Neural cell (in vitro differentiated cells): ENCODE measurements around the gene IQSEC1. TPM values are rescaled to one million over a fixed set of nuclear protein-coding genes. Genes with fewer than 3 reads are reported as not detected.

Source experiments
- H2AFZ ChIP-seq: fragments of 200-600, 300-800 bp; sonication (generic), shearing (Covaris generic); 2 replicates; pipeline ENCODE4 v1.6.0; 2014; ENCODE audit warnings: low read depth, mild to moderate bottlenecking, antibody characterized with exemption, low read length, moderate library complexity
- H3F3A ChIP-seq: fragments of 200-600 bp; shearing (Covaris generic); 2 replicates; pipeline ENCODE4 v1.6.1; 2016; ENCODE audit warnings: mild to moderate bottlenecking, moderate library complexity, mixed read lengths, antibody characterized with exemption, low read length; ENCODE audit not compliant: insufficient read depth, poor library complexity, severe bottlenecking
- H3K27ac ChIP-seq: fragments of 200-600, 300-800 bp; sonication (generic), shearing (Covaris generic); 2 replicates; pipeline ENCODE4 v1.5.1; 2014; ENCODE audit warnings: mild to moderate bottlenecking, low read length, moderate library complexity
- H3K27me3 ChIP-seq: fragments of 300-800, 200-600 bp; sonication (generic), shearing (Covaris generic); 2 replicates; pipeline ENCODE4 v1.6.0; 2014; ENCODE audit warnings: mild to moderate bottlenecking, low read depth, low read length, moderate library complexity; ENCODE audit not compliant: insufficient read depth
- H3K36me3 ChIP-seq: fragments of 300-800, 200-600 bp; sonication (generic), shearing (Covaris generic); 2 replicates; pipeline ENCODE4 v1.5.1; 2014; ENCODE audit warnings: mild to moderate bottlenecking, antibody characterized with exemption, low read length, moderate library complexity; ENCODE audit not compliant: insufficient read depth
- H3K4me2 ChIP-seq: fragments of 300-800, 200-600 bp; sonication (generic), shearing (Covaris generic); 2 replicates; pipeline ENCODE4 v1.6.0; 2014; ENCODE audit warnings: mild to moderate bottlenecking, low read length
- H3K4me3 ChIP-seq: fragments of 300-800, 200-600 bp; sonication (generic), shearing (Covaris generic); 2 replicates; pipeline ENCODE4 v1.5.1; 2014; ENCODE audit warnings: mild to moderate bottlenecking, low read length, moderate library complexity
- H3K79me2 ChIP-seq: fragments of 200-600 bp; shearing (Covaris generic); replicated peaks from 2 replicates; pipeline ENCODE4 v1.6.0; 2014; ENCODE audit warnings: mild to moderate bottlenecking, low read length, moderate library complexity; ENCODE audit not compliant: insufficient read depth
- H3K9ac ChIP-seq: fragments of 300-800, 200-600 bp; sonication (generic), shearing (Covaris generic); 2 replicates; pipeline ENCODE4 v1.6.1; 2016; ENCODE audit warnings: mild to moderate bottlenecking, low read length, mixed read lengths
- H3K9me2 ChIP-seq: fragments of 200-600 bp; shearing (Covaris generic); 2 replicates; pipeline ENCODE4 v1.6.1; 2016; ENCODE audit warnings: mild to moderate bottlenecking, low read length, mixed read lengths; ENCODE audit not compliant: insufficient read depth
- H3K9me3 ChIP-seq: fragments of 200-600, 300-800 bp; sonication (generic), shearing (Covaris generic); 2 replicates; pipeline ENCODE4 v1.6.1; 2016; ENCODE audit warnings: mild to moderate bottlenecking, mixed run types, low read length, moderate library complexity, mixed read lengths
- H4K20me1 ChIP-seq: fragments of 200-600 bp; shearing (Covaris generic); 2 replicates; pipeline ENCODE4 v1.6.1; 2016; ENCODE audit warnings: mild to moderate bottlenecking, mixed run types; ENCODE audit not compliant: insufficient read depth
- EP300 ChIP-seq: fragments of 450-650 bp; conservative IDR thresholded peaks from 2 replicates; pipeline ENCODE4 v1.6.1; 2014; ENCODE audit warnings: antibody characterized with exemption, mild to moderate bottlenecking, moderate library complexity; ENCODE audit not compliant: poor library complexity, severe bottlenecking
- EZH2 ChIP-seq: fragments of 200-600, 300-800 bp; shearing (Covaris generic), sonication (generic); IDR thresholded peaks from 2 replicates; pipeline ENCODE4 v1.6.1; 2014; ENCODE audit warnings: antibody characterized with exemption, low read length, borderline replicate concordance, mild to moderate bottlenecking; ENCODE audit not compliant: insufficient read depth, poor library complexity, severe bottlenecking
- MXI1 ChIP-seq: fragments of 450-650 bp; conservative IDR thresholded peaks from 2 replicates; pipeline ENCODE4 v1.6.1; 2014; ENCODE audit warnings: antibody characterized with exemption, mild to moderate bottlenecking; ENCODE audit not compliant: poor library complexity, severe bottlenecking
- POLR2AphosphoS5 ChIP-seq: IDR thresholded peaks from 2 replicates; pipeline ENCODE4 v1.6.1; 2012
- RAD21 ChIP-seq: fragments of 450-650 bp; conservative IDR thresholded peaks from 2 replicates; pipeline ENCODE4 v1.6.1; 2014; ENCODE audit warnings: antibody characterized with exemption, mild to moderate bottlenecking, moderate library complexity
- SMC3 ChIP-seq: fragments of 450-650 bp; conservative IDR thresholded peaks from 2 replicates; pipeline ENCODE4 v1.6.1; 2014; ENCODE audit warnings: antibody characterized with exemption, mild to moderate bottlenecking, moderate library complexity; ENCODE audit not compliant: poor library complexity
- TAF1 ChIP-seq: IDR thresholded peaks from 2 replicates; pipeline ENCODE4 v1.6.1; 2012; ENCODE audit warnings: low read depth
- polyA plus RNA-seq: library from polyadenylated mRNA; depleted of rRNA; stranded (reverse); fragments of >200 nt; gene quantifications from 2 replicates; pipeline ENCODE4 v1.2.3, GENCODE V29; 2014
- TF ChIP-seq, protein P1 (sequence below): IDR thresholded peaks from 2 replicates; pipeline ENCODE4 v1.6.1; 2012; ENCODE audit warnings: borderline replicate concordance
- TF ChIP-seq, protein P2 (sequence below): fragments of 450-650 bp; IDR thresholded peaks from 2 replicates; pipeline ENCODE4 v1.5.1; 2014; ENCODE audit warnings: antibody characterized with exemption, mild to moderate bottlenecking, moderate library complexity; ENCODE audit not compliant: poor library complexity, severe bottlenecking

The IQSEC1 gene
- polyA plus RNA-seq, 1 donor from 2014 or later, result 6.0 TPM

DNA sequence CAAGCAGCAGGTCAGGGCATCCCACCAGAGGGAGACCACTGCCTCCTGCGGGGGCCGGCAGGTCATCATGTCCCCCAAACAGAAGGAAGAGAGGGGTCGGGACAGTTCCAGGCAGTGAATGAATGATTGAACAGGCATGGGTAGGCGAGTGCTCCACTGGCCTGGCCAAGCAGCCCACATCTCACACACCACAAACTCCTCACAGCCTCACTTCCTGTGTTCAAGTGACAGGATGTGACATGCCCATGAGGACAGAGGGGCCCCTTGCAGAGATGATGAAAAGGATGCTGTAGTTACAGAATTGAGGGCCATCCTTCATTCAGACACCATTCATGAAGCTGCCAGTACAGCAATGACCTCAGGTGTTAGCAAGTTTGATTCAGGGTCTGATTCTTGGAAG is 3.7 kb downstream of the IQSEC1 start:
- H3K36me3 ChIP-seq, result no peaks in the 10 kb centered on the region
- H4K20me1 ChIP-seq, result no peaks in the 10 kb centered on the region
- H3K4me3 ChIP-seq, result no peak overlapping the region
- H3K27ac ChIP-seq, result no peak overlapping the region
- H3K4me2 ChIP-seq, result no peak overlapping the region
- peaks cover 24% of the 10 kb centered on the region for H3K79me2 ChIP-seq
- H3K9me2 ChIP-seq, result no peaks in the 10 kb centered on the region
- H2AFZ ChIP-seq, result no peak overlapping the region
- H3K9me3 ChIP-seq, result no peaks in the 10 kb centered on the region
- H3F3A ChIP-seq, result no peaks in the 10 kb centered on the region
- no peak overlapping the region for H3K9ac ChIP-seq
- no peaks in the 10 kb centered on the region for H3K27me3 ChIP-seq
- TF ChIP-seq, protein P1, sequence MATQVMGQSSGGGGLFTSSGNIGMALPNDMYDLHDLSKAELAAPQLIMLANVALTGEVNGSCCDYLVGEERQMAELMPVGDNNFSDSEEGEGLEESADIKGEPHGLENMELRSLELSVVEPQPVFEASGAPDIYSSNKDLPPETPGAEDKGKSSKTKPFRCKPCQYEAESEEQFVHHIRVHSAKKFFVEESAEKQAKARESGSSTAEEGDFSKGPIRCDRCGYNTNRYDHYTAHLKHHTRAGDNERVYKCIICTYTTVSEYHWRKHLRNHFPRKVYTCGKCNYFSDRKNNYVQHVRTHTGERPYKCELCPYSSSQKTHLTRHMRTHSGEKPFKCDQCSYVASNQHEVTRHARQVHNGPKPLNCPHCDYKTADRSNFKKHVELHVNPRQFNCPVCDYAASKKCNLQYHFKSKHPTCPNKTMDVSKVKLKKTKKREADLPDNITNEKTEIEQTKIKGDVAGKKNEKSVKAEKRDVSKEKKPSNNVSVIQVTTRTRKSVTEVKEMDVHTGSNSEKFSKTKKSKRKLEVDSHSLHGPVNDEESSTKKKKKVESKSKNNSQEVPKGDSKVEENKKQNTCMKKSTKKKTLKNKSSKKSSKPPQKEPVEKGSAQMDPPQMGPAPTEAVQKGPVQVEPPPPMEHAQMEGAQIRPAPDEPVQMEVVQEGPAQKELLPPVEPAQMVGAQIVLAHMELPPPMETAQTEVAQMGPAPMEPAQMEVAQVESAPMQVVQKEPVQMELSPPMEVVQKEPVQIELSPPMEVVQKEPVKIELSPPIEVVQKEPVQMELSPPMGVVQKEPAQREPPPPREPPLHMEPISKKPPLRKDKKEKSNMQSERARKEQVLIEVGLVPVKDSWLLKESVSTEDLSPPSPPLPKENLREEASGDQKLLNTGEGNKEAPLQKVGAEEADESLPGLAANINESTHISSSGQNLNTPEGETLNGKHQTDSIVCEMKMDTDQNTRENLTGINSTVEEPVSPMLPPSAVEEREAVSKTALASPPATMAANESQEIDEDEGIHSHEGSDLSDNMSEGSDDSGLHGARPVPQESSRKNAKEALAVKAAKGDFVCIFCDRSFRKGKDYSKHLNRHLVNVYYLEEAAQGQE, result no peak
- TF ChIP-seq RAD21 (no peak), TAF1 (no peak), EP300 (no peak), EZH2 (no peak), SMC3 (no peak)

DNA sequence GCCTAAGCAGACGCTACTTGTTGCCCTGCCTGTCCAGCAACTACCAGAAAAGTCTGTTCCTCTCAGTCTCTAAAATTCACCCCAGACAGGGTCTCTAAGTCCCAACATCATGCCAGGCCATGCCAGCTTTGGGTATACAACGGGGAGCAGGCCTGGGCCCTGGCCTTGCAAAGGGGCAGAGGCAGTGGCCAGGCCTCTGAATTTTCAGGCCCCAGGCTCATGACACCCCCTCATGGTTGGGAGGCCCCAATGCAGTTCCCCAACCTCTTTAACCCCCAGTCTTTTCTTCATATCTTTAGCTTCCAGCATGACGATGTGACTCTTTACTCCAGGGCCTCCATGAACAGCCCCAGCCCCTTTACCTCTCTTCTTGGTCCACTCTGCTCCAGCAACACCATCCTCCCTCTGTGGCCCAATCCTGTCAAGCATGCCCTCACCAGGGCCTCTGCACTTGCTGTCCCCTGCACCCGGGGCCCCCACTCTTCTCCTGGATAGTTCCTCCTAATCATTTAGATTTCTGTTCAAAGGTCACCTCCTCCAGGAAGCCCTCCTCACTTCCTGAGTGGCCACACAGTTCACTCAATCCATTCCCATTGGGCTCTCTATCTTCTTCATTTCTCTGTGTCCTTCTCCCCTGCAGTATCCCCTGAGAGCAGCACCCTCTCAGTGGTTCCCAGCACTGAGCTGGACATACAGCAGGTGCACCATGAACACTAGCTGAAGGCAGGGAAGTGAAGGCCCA is 4.8 kb downstream of the IQSEC1 start:
- no peaks in the 10 kb centered on the region for H3F3A ChIP-seq
- H3K79me2 ChIP-seq, result peaks cover 24% of the 10 kb centered on the region
- no peak overlapping the region for H3K27ac ChIP-seq
- H3K9me2 ChIP-seq, result no peaks in the 10 kb centered on the region
- H3K4me3 ChIP-seq, result no peak overlapping the region
- H4K20me1 ChIP-seq, result no peaks in the 10 kb centered on the region
- no peak overlapping the region for H3K4me2 ChIP-seq
- TF ChIP-seq, protein P1, result no peak
- no peak for TF ChIP-seq EP300
- TF ChIP-seq RAD21, result no peak
- TF ChIP-seq, protein P2, sequence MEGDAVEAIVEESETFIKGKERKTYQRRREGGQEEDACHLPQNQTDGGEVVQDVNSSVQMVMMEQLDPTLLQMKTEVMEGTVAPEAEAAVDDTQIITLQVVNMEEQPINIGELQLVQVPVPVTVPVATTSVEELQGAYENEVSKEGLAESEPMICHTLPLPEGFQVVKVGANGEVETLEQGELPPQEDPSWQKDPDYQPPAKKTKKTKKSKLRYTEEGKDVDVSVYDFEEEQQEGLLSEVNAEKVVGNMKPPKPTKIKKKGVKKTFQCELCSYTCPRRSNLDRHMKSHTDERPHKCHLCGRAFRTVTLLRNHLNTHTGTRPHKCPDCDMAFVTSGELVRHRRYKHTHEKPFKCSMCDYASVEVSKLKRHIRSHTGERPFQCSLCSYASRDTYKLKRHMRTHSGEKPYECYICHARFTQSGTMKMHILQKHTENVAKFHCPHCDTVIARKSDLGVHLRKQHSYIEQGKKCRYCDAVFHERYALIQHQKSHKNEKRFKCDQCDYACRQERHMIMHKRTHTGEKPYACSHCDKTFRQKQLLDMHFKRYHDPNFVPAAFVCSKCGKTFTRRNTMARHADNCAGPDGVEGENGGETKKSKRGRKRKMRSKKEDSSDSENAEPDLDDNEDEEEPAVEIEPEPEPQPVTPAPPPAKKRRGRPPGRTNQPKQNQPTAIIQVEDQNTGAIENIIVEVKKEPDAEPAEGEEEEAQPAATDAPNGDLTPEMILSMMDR, result no peak
- TF ChIP-seq SMC3, result no peak
- no peak for TF ChIP-seq EZH2
- TF ChIP-seq MXI1, result no peak
- no peak for TF ChIP-seq TAF1
- TF ChIP-seq POLR2AphosphoS5, result no peak
- H3K9me3 ChIP-seq, result no peaks in the 10 kb centered on the region
- no peak overlapping the region for H2AFZ ChIP-seq
- H3K9ac ChIP-seq, result no peak overlapping the region
- no peaks in the 10 kb centered on the region for H3K27me3 ChIP-seq
- no peaks in the 10 kb centered on the region for H3K36me3 ChIP-seq
